PC-9 (cell line): ENCODE measurements around the gene IL31. TPM values are rescaled to one million over a fixed set of nuclear protein-coding genes. Genes with fewer than 3 reads are reported as not detected.

Source experiments
- BruUV-seq: library from RNA; stranded (reverse); fragments of 400-500 nt; replicated peaks from 2 replicates; lab custom pipeline; 2021; lab: Mats Ljungman, UMichigan
- CTCF ChIA-PET: fragments of 300-600 bp; sonication (Branson Sonifier 250); formaldehyde crosslinking; loops from one replicate; lab custom pipeline; 2022; ENCODE audit warnings: antibody characterized with exemption; lab: Charles Lee
- POLR2A ChIA-PET: fragments of 300-600 bp; sonication (Branson Sonifier 250); formaldehyde crosslinking; loops from one replicate; lab custom pipeline; 2022; ENCODE audit warnings: antibody characterized with exemption; ENCODE audit not compliant: unreplicated experiment; lab: Charles Lee
- DNase-seq, 2 experiments: peaks; one replicate each; pipeline versions ENCODE4 v3.0.0 to v3.0.0-alpha.2; 2015 to 2022; ENCODE audit warnings: mixed read lengths in 1 of 2
- H2AFZ ChIP-seq: fragments of 200-600 bp; sonication (generic); 2 replicates; pipeline ENCODE4 v1.8.1; 2017; ENCODE audit warnings: antibody characterized with exemption
- H3F3A ChIP-seq: fragments of 200-600 bp; sonication (generic); 2 replicates; pipeline ENCODE4 v1.8.1; 2017; ENCODE audit warnings: antibody characterized with exemption, mild to moderate bottlenecking, low read depth; ENCODE audit not compliant: insufficient read depth
- H3K27ac ChIP-seq: fragments of 200-600 bp; sonication (generic); 2 replicates; pipeline ENCODE4 v1.6.1; 2016; ENCODE audit warnings: mixed run types
- H3K27me3 ChIP-seq: fragments of 200-600 bp; sonication (generic); 2 replicates; pipeline ENCODE4 v1.6.1; 2016; ENCODE audit warnings: low read depth, mixed run types; ENCODE audit not compliant: insufficient read depth
- H3K36me3 ChIP-seq: fragments of 200-600 bp; sonication (generic); 2 replicates; pipeline ENCODE4 v1.6.1; 2016; ENCODE audit warnings: low read depth, mixed run types
- H3K4me1 ChIP-seq: fragments of 200-600 bp; sonication (generic); replicated peaks from 2 replicates; pipeline ENCODE4 v1.6.1; 2016; ENCODE audit warnings: mixed run types; ENCODE audit not compliant: insufficient read depth
- H3K4me2 ChIP-seq: fragments of 200-600 bp; sonication (generic); 2 replicates; pipeline ENCODE4 v1.6.1; 2017; ENCODE audit warnings: mixed run types
- H3K4me3 ChIP-seq: fragments of 200-600 bp; sonication (generic); 2 replicates; pipeline ENCODE4 v1.6.1; 2016; ENCODE audit warnings: mixed run types
- H3K79me2 ChIP-seq: fragments of 200-600 bp; sonication (generic); 2 replicates; pipeline ENCODE4 v1.6.1; 2017; ENCODE audit warnings: low read depth, mixed run types
- H3K9me2 ChIP-seq: fragments of 200-600 bp; sonication (generic); 2 replicates; pipeline ENCODE4 v1.8.1; 2017; ENCODE audit warnings: mild to moderate bottlenecking; ENCODE audit not compliant: insufficient read depth
- H3K9me3 ChIP-seq: fragments of 200-600 bp; sonication (generic); 2 replicates; pipeline ENCODE4 v1.8.1; 2016; ENCODE audit warnings: low read depth; ENCODE audit not compliant: insufficient read depth
- H4K20me1 ChIP-seq: fragments of 200-600 bp; sonication (generic); 2 replicates; pipeline ENCODE4 v1.8.1; 2017; ENCODE audit not compliant: insufficient read depth
- EZH2 ChIP-seq: fragments of 200-600 bp; sonication (generic); IDR thresholded peaks from 2 replicates; pipeline ENCODE4 v1.8.0; 2017; ENCODE audit warnings: antibody characterized with exemption, low read depth
- intact Hi-C: fragments of 100-400 bp; cut with micrococcal nuclease; formaldehyde crosslinking; loops from one replicate; pipeline ENCODE4 v1.10.0; 2022; ENCODE audit not compliant: unreplicated experiment
- total RNA-seq: library from RNA; stranded (reverse); gene quantifications from 2 replicates; pipeline ENCODE4 v1.2.3, GENCODE V29; 2021
- TF ChIP-seq, protein P1 (sequence below): fragments of 200-600 bp; sonication (generic); conservative IDR thresholded peaks from 2 replicates; pipeline ENCODE4 v1.6.1; 2017; ENCODE audit warnings: mixed run types, antibody characterized with exemption, mild to moderate bottlenecking, moderate library complexity

Gene IL31
- total RNA-seq, 1 experiment from 2014 or later, result not detected

DNA sequence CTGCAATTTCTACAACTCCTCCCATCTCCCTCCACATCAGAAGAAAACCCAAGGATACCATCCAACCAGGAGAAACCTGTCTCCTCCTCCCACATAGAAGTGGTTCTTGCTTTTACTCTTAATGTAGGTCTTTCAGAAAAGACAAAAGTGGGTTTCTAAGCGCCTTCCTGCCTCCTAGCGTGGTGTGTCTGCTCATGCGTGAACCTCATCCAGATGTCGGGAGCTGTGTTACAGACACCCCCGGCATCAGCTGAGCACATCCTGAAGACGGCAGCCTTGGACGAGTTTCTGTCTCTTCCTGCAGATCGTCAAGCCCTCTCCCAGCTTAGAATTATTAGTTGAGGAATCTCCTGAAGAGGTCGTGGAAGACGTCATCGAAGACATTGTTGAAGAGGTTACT, 18.4 kb upstream of the IL31 start:
- H2AFZ ChIP-seq, result no peak overlapping the region
- TF ChIP-seq, protein P1, sequence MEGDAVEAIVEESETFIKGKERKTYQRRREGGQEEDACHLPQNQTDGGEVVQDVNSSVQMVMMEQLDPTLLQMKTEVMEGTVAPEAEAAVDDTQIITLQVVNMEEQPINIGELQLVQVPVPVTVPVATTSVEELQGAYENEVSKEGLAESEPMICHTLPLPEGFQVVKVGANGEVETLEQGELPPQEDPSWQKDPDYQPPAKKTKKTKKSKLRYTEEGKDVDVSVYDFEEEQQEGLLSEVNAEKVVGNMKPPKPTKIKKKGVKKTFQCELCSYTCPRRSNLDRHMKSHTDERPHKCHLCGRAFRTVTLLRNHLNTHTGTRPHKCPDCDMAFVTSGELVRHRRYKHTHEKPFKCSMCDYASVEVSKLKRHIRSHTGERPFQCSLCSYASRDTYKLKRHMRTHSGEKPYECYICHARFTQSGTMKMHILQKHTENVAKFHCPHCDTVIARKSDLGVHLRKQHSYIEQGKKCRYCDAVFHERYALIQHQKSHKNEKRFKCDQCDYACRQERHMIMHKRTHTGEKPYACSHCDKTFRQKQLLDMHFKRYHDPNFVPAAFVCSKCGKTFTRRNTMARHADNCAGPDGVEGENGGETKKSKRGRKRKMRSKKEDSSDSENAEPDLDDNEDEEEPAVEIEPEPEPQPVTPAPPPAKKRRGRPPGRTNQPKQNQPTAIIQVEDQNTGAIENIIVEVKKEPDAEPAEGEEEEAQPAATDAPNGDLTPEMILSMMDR, result no peak
- no peak for TF ChIP-seq EZH2
- H3K4me3 ChIP-seq, result no peak overlapping the region
- POLR2A ChIA-PET, result no interaction called here
- no peaks in the 10 kb centered on the region for H3F3A ChIP-seq
- H3K9me2 ChIP-seq, result no peaks in the 10 kb centered on the region
- no peak overlapping the region for H3K27ac ChIP-seq
- no peaks in the 10 kb centered on the region for H3K79me2 ChIP-seq
- peaks cover 5% of the 10 kb centered on the region; the same call in 1 of the 2 replicates for H3K9me3 ChIP-seq
- H3K4me1 ChIP-seq, result no peaks in the 10 kb centered on the region
- no peaks in the 10 kb centered on the region for H3K36me3 ChIP-seq
- H4K20me1 ChIP-seq, result no peaks in the 10 kb centered on the region
- no peaks in the 10 kb centered on the region for H3K27me3 ChIP-seq
- intact Hi-C loops, result no loop called here
- DNase-seq, result no peak
- CTCF ChIA-PET, result no interaction called here
- H3K4me2 ChIP-seq, result no peak overlapping the region
- BruUV-seq, result no TSS peak

DNA sequence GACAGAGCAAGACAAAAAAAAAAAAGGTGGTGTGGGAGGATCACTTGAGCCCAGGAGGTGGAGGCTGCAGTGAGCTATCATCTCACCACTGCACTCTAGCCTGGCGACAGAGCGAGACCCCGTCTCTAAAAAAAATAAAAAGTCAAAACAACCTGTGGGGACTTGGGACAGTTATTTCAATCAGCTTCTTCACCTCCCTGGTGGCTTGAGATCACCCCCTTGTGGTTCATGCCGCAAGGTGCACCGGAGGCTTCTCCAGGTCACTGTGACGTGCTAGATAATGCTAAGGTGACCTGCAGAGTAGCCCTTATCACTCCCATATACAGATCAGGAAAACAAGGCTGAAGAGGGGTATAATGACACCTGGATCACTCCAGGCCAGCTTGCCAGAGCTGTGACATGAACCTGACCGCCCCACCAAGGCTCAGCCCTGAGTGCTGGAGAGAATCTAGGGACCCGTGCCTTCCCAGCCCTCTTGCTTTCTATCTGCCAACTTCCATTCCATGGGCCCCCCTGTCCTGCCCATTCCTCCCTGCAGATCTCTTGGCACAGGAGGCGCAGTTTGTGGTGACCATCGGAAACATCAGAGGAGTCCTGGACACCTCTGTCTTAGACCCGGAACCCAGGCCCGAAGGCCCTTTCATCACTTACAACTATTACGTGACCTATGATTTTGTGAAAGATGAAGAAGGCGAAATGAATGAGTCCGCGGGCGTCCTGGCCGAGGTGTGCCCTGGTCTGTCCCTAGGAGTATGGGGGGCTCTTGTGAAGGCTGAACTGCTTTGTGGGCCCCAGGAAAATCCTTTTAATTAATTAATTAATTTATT, 17.0 kb upstream of the IL31 start:
- no peaks in the 10 kb centered on the region for H3K79me2 ChIP-seq
- no peaks in the 10 kb centered on the region for H3K36me3 ChIP-seq
- no peaks in the 10 kb centered on the region for H3K4me1 ChIP-seq
- no TSS peak for BruUV-seq
- intact Hi-C loops, result loop anchor here (1.0 to 2.0 kb wide), 3 partner anchors 60 to 396 kb away; no protein-coding TSS in a partner anchor
- no peak overlapping the region for H2AFZ ChIP-seq
- peaks cover 5% of the 10 kb centered on the region; the same call in 1 of the 2 replicates for H3K9me3 ChIP-seq
- H3K4me2 ChIP-seq, result no peak overlapping the region
- no peak overlapping the region for H3K4me3 ChIP-seq
- no peaks in the 10 kb centered on the region for H4K20me1 ChIP-seq
- ChIA-PET CTCF (interaction anchor here (0.6 to 0.9 kb wide), 5 partner anchors 34 to 646 kb away, joined by 4 to 9 read pairs (median 5); no protein-coding TSS in a partner anchor), POLR2A (interaction anchor here (0.6 kb wide), 1 partner anchor 20 kb away, joined by 19 read pairs; no protein-coding TSS in a partner anchor)
- H3K27ac ChIP-seq, result no peak overlapping the region
- no peaks in the 10 kb centered on the region for H3F3A ChIP-seq
- peak; percentile 57 to 77 for DNase-seq
- no peaks in the 10 kb centered on the region for H3K9me2 ChIP-seq
- no peaks in the 10 kb centered on the region for H3K27me3 ChIP-seq
- no peak for TF ChIP-seq EZH2
- TF ChIP-seq, protein P1, result peak; percentile 82

GRCh38 chr12:122189626-122190475, 15.8 kb upstream of the IL31 start:
- no peak overlapping the region for H3K4me3 ChIP-seq
- no peak overlapping the region for H2AFZ ChIP-seq
- no peak for DNase-seq
- no TSS peak for BruUV-seq
- no peak overlapping the region for H3K4me2 ChIP-seq
- no peaks in the 10 kb centered on the region for H3K4me1 ChIP-seq
- intact Hi-C loops, result loop anchor here (2.0 kb wide), 1 partner anchor 395 kb away; no protein-coding TSS in a partner anchor
- no peak overlapping the region for H3K27ac ChIP-seq
- ChIA-PET POLR2A (no interaction called here), CTCF (interaction anchor here (0.6 to 0.7 kb wide), 2 partner anchors 127 to 274 kb away, joined by 4 read pairs; no protein-coding TSS in a partner anchor)
- no peaks in the 10 kb centered on the region for H3K79me2 ChIP-seq
- 0 out of 2 replicates have a peak, but pooled peaks cover 2% of the 10 kb centered on the region for H3K9me3 ChIP-seq
- no peaks in the 10 kb centered on the region for H3K36me3 ChIP-seq
- H3F3A ChIP-seq, result no peaks in the 10 kb centered on the region
- no peaks in the 10 kb centered on the region for H4K20me1 ChIP-seq
- no peak for TF ChIP-seq EZH2
- TF ChIP-seq, protein P1, result no peak
- H3K27me3 ChIP-seq, result no peaks in the 10 kb centered on the region
- no peaks in the 10 kb centered on the region for H3K9me2 ChIP-seq
